Cardiac fibroblast (primary cell): ENCODE results near the gene C10orf90.

Experiments
- DNase-seq, 2 donors: peaks; one replicate each; pipeline versions ENCODE4 v3.0.0 to v3.0.0-alpha.2; 2010; ENCODE audit warnings: low read depth in 2 of 2
- H3K4me3 ChIP-seq, 2 donors: replicated peaks in 1 of 2; 1 replicate in 1 of 2; 2 replicates in 1 of 2; pipeline ENCODE4 v1.5.1; 2011; ENCODE audit warnings: low read depth in 2 of 2, low read length in 2 of 2, mild to moderate bottlenecking in 2 of 2, moderate library complexity in 1 of 2
- CTCF ChIP-seq: IDR thresholded peaks from one replicate; pipeline ENCODE4 v1.5.1; 2011; ENCODE audit warnings: low read depth, mild to moderate bottlenecking, low read length, inconsistent platforms

C10orf90 gene

GRCh38 chr10:126585249-126586017 is 85.1 kb downstream of the C10orf90 start:
- no peak for TF ChIP-seq CTCF
- no peak overlapping the region for H3K4me3 ChIP-seq
- DNase-seq = no peak

GRCh38 chr10:126584836-126585235 is 85.7 kb downstream of the C10orf90 start:
- no peak overlapping the region for H3K4me3 ChIP-seq
- TF ChIP-seq CTCF = no peak
- DNase-seq = no peak

DNA sequence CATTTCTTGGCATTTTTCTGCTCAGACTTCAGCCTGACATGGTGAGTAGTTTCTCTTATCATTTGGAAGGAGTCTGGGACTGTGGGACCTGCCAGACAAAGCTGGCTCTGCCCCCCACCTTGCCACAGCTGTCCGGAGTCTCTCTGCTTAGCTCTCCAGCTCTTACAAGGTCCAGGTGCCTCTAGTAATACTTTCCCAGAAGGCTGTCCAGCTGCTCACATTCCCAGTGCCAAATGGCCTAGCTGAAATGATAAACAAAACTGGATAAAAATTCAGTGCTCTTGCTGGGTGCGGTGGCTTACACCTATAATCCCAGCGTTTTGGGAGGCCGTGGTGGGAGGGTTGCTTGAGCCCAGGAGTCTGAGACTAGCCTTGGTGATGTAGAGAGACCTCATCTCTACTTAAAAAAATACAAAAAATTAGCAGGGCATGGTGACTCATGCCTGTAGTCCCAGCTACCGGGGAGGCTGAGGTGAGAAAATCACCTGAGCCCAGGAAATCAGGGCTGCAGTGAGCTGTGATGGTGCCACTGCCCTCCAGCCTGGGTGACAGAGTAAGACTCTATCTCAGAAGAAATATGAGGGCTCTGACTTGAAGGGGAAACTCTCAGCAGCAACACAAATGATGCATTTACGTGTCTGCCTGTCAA is 86.8 kb downstream of the C10orf90 start:
- no peak overlapping the region for H3K4me3 ChIP-seq
- no peak for DNase-seq
- no peak for TF ChIP-seq CTCF

DNA sequence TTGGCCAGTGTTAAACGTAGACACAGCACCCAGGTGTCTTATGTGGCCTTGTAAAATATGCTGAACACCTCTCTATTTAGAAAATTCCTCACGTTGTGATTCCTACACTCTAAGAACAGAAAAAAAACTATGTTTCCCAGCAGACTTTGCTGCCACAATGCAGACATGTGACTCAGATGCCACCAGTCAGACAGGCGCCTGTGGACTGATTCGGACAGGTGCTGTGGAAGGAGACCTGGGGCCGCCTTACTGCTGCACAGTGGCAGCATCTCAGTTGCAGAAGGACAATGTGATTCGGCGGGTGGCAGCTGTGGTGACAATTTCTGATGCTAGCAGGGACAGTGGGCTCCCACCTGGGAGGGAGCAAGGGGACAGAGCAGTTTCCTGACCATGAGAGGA is 88.8 kb downstream of the C10orf90 start:
- H3K4me3 ChIP-seq = no peak overlapping the region
- no peak for TF ChIP-seq CTCF
- no peak for DNase-seq

- DNase-seq = no peak
- TF ChIP-seq CTCF = no peak
- no peak overlapping the region for H3K4me3 ChIP-seq
Measured at GRCh38 chr10:126580873-126581647, 89.4 kb downstream of the C10orf90 start.

GRCh38 chr10:126576336-126576735 is 94.2 kb downstream of the C10orf90 start:
- no peak overlapping the region for H3K4me3 ChIP-seq
- TF ChIP-seq CTCF = no peak
- DNase-seq = peak in 1 of 2 donors; percentile 64
